Measurements from ENCODE around the gene GPRIN3. TPM values are rescaled to one million over a fixed set of nuclear protein-coding genes. Genes with fewer than 3 reads are reported as not detected.

Gene GPRIN3
- total and polyA plus RNA-seq, 2 experiments from 2014 or later: 0.01 TPM; not detected in 1

- WGBS, 2 experiments (ENCODE audit: low coverage in 1 of 2, low lambda C conversion rate in 2 of 2, missing lambda C conversion rate in 2 of 2): 1% methylated on average over 3 of the region's 3 CpGs
- H3K9me2 ChIP-seq (ENCODE audit: insufficient read depth): no peaks in the 10 kb centered on the region
- peaks cover 5% of the 10 kb centered on the region for H3K27me3 ChIP-seq (replicated peaks; ENCODE audit: insufficient read depth)
- no peak overlapping the region for H2AFZ ChIP-seq
- H4K20me1 ChIP-seq (ENCODE audit: insufficient read depth): no peaks in the 10 kb centered on the region
- H3K4me1 ChIP-seq (ENCODE audit: insufficient read depth): no peaks in the 10 kb centered on the region
- H3F3A ChIP-seq (ENCODE audit: insufficient read depth): no peaks in the 10 kb centered on the region
- no peak overlapping the region for H3K4me3 ChIP-seq
- no peaks in the 10 kb centered on the region for H3K9me3 ChIP-seq (ENCODE audit: low read depth)
- DNase-seq: no peak
- H3K79me2 ChIP-seq (ENCODE audit: insufficient read depth): no peaks in the 10 kb centered on the region
- TF ChIP-seq EZH2 (IDR thresholded peaks at IDR 0.05; ENCODE audit: insufficient read depth, poor library complexity, severe bottlenecking): no peak
- no peak for TF ChIP-seq EZH2phosphoT487 (IDR thresholded peaks at IDR 0.05; ENCODE audit: insufficient read depth, low read depth)
- H3K9ac ChIP-seq: no peak overlapping the region
- no peaks in the 10 kb centered on the region for H3K36me3 ChIP-seq (ENCODE audit: low read depth)
- in situ Hi-C loops (cut with MboI): no loop called here
- H3K4me2 ChIP-seq (ENCODE audit: unreplicated experiment): no peak overlapping the region
- no peak overlapping the region for H3K27ac ChIP-seq
Measured at GRCh38 chr4:89193843-89194242, 113.8 kb downstream of the GPRIN3 start.

Other genes starting within 250 kb of the GPRIN3 start
- gene TIGD2, start 196.3 kb downstream of the GPRIN3 start, total RNA-seq (2014; rRNA removed; shearing (Covaris generic)): 9.9 and 10.5 TPM in 2 replicates
- 7.2 and 7.6 TPM in 2 replicates for gene TIGD2, start 196.3 kb downstream of the GPRIN3 start, polyA plus RNA-seq (2016; fragmentation: Nextera tagmentation; extraction: Ambion mirVana)

All from GM23248 (cell line).